Mammary epithelial cell (primary cell): Measurements from ENCODE around the gene PRKD1.

Source experiments
- CTCF ChIP-seq, 2 donors: IDR thresholded peaks in 1 of 2; conservative IDR thresholded peaks in 1 of 2; 2 replicates each; pipeline ENCODE4 v1.5.1; 2011 to 2012; ENCODE audit warnings: inconsistent platforms in 2 of 2, low read length in 2 of 2, mild to moderate bottlenecking in 2 of 2, control low read depth in 1 of 2, low read depth in 1 of 2; ENCODE audit not compliant: insufficient read depth in 1 of 2; ENCODE audit errors: extremely low read depth in 1 of 2
- EZH2 ChIP-seq: IDR thresholded peaks from 2 replicates; pipeline ENCODE4 v1.6.1; 2012; ENCODE audit warnings: low read length, inconsistent platforms, borderline replicate concordance

- TF ChIP-seq EZH2 (no peak), CTCF (conservative IDR thresholded peaks at IDR 0.05 in 1 of 2, IDR thresholded peaks at IDR 0.05 in 1 of 2; ENCODE audit: extremely low read depth in 1 of 2, insufficient read depth in 1 of 2, low read depth in 1 of 2, low read length in 2 of 2) (no peak)
These were observed 350.7 kb downstream of the PRKD1 start for GRCh38 chr14:29576927-29577326.
